B cell (primary cell): ENCODE results near the gene LIFR. TPM values are rescaled to one million over a fixed set of nuclear protein-coding genes. Genes with fewer than 3 reads are reported as not detected.
"Not testable (repeated sequence)": the region's sequence is repeated elsewhere in the genome, so short reads cannot be mapped to it uniquely, and the experiment has no call there.

Experiments
- ATAC-seq: fragments of 200-7000 bp; cut with Tn5 transposase; one replicate; pipeline ENCODE4 v1.10.0; 2021; ENCODE audit warnings: low read depth, mild to moderate bottlenecking, moderate number of reproducible peaks, moderate library complexity
- CTCF ChIA-PET: fragments of 350-600 bp; sonication (Branson Sonifier 250); formaldehyde crosslinking; loops from one replicate; lab custom pipeline; 2021; ENCODE audit warnings: antibody characterized with exemption, inconsistent platforms; lab: Charles Lee
- POLR2A ChIA-PET: fragments of 350-600 bp; sonication (Branson Sonifier 250); formaldehyde crosslinking; loops from one replicate; lab custom pipeline; 2021; ENCODE audit warnings: antibody characterized with exemption; lab: Charles Lee
- DNase-seq: peaks from one replicate; pipeline ENCODE4 v3.0.0; 2013
- H2AFZ ChIP-seq: 2 replicates; pipeline ENCODE4 v1.6.1; 2012; ENCODE audit warnings: mild to moderate bottlenecking, low read depth, low read length; ENCODE audit not compliant: insufficient read depth, poor library complexity, severe bottlenecking
- H3K27ac ChIP-seq, 2 donors: 1 replicate in 1 of 2; 2 replicates in 1 of 2; pipeline ENCODE4 v1.5.1; 2012 to 2013; ENCODE audit warnings: low read length in 2 of 2, mild to moderate bottlenecking in 2 of 2, moderate library complexity in 1 of 2
- H3K27me3 ChIP-seq, 4 experiments: fragments of 200-600 bp in 1 of 4; sonication (generic) in 1 of 4; replicated peaks in 1 of 4; 1 replicate in 2 of 4; 2 replicates in 2 of 4; pipeline versions ENCODE4 v1.6.1 to v1.7.0; 2013 to 2016; ENCODE audit warnings: low read length in 3 of 4, mild to moderate bottlenecking in 2 of 4, mixed read lengths in 1 of 4, moderate library complexity in 1 of 4; ENCODE audit not compliant: insufficient read depth in 4 of 4, control insufficient read depth in 3 of 4; ENCODE audit errors: control extremely low read depth in 1 of 4
- H3K36me3 ChIP-seq, 2 experiments: replicated peaks in 1 of 2; 1 replicate in 1 of 2; 2 replicates in 1 of 2; pipeline versions ENCODE4 v1.6.1 to v1.7.1; 2013; ENCODE audit warnings: low read length in 1 of 2; ENCODE audit not compliant: insufficient read depth in 2 of 2, control insufficient read depth in 1 of 2; ENCODE audit errors: control extremely low read depth in 1 of 2, extremely low read depth in 1 of 2
- H3K4me1 ChIP-seq, 2 donors: fragments of 200-600 bp in 1 of 2; sonication (generic) in 1 of 2; 1 replicate in 1 of 2; 2 replicates in 1 of 2; pipeline versions ENCODE4 v1.5.1 to v1.6.1; 2013 to 2017; ENCODE audit warnings: low read length in 2 of 2; ENCODE audit not compliant: control insufficient read depth in 2 of 2, insufficient read depth in 2 of 2
- H3K4me2 ChIP-seq: replicated peaks from 2 replicates; pipeline ENCODE3; 2012; ENCODE audit warnings: mild to moderate bottlenecking, low read depth, low read length; ENCODE audit not compliant: poor library complexity, severe bottlenecking
- H3K4me3 ChIP-seq, 5 experiments: fragments of 200-600 bp in 1 of 5; sonication (generic) in 1 of 5; 1 replicate in 3 of 5; 2 replicates in 2 of 5; pipeline versions ENCODE4 v1.5.1 to v1.7.0; 2011 to 2016; ENCODE audit warnings: low read length in 4 of 5, mild to moderate bottlenecking in 4 of 5, low read depth in 2 of 5, control low read depth in 1 of 5, moderate library complexity in 1 of 5; ENCODE audit not compliant: insufficient read depth in 1 of 5; ENCODE audit errors: control extremely low read depth in 1 of 5, extremely low read depth in 1 of 5
- H3K79me2 ChIP-seq: fragments of 200-600 bp; sonication (generic); one replicate; pipeline ENCODE4 v1.6.0; 2016; ENCODE audit warnings: low read length; ENCODE audit not compliant: control insufficient read depth, insufficient read depth
- H3K9ac ChIP-seq: fragments of 200-600 bp; sonication (generic); 2 replicates; pipeline ENCODE4 v1.6.1; 2017; ENCODE audit warnings: mild to moderate bottlenecking, low read length, moderate library complexity
- H3K9me3 ChIP-seq, 3 donors: one replicate each; pipeline versions ENCODE4 v1.6.1 to v1.7.1; 2013; ENCODE audit warnings: low read length in 2 of 3; ENCODE audit not compliant: control insufficient read depth in 2 of 3, insufficient read depth in 1 of 3; ENCODE audit errors: control extremely low read depth in 1 of 3
- H4K20me1 ChIP-seq: 2 replicates; pipeline ENCODE4 v1.6.0; 2012; ENCODE audit warnings: mild to moderate bottlenecking, low read length; ENCODE audit not compliant: insufficient read depth, control insufficient read depth, poor library complexity, severe bottlenecking
- H3K27ac Mint-ChIP-seq: one replicate; pipeline ENCODE4 v1.8.0; 2021; ENCODE audit warnings: mixed read lengths
- H3K27me3 Mint-ChIP-seq: one replicate; pipeline ENCODE4 v1.8.0; 2021; ENCODE audit warnings: mixed read lengths
- H3K4me1 Mint-ChIP-seq: one replicate; pipeline ENCODE4 v1.8.0; 2021; ENCODE audit warnings: mixed read lengths
- H3K4me3 Mint-ChIP-seq: one replicate; pipeline ENCODE4 v1.8.0; 2021; ENCODE audit warnings: mixed read lengths
- H3K9me3 Mint-ChIP-seq: one replicate; pipeline ENCODE4 v1.8.0; 2022; ENCODE audit warnings: mixed read lengths; ENCODE audit not compliant: insufficient read depth
- CTCF ChIP-seq: fragments of 200-600 bp; IDR thresholded peaks from one replicate; pipeline ENCODE4 v1.8.0; 2022; ENCODE audit warnings: antibody characterized with exemption, mild to moderate bottlenecking
- EZH2 ChIP-seq: IDR thresholded peaks from 2 replicates; pipeline ENCODE4 v1.6.1; 2012; ENCODE audit warnings: borderline replicate concordance, low read depth, mild to moderate bottlenecking, moderate library complexity, low read length; ENCODE audit not compliant: insufficient read depth, poor library complexity, severe bottlenecking
- WGBS: methylation state at CpG from one replicate; pipeline ENCODE4 v1.1.5; 2013; ENCODE audit warnings: missing lambda C conversion rate; ENCODE audit not compliant: insufficient coverage; 5-methylcytosine and 5-hydroxymethylcytosine counted together
- intact Hi-C: fragments of 100-400 bp; cut with micrococcal nuclease; formaldehyde crosslinking; loops from one replicate; pipeline ENCODE4 v1.10.0; 2022
- polyA plus RNA-seq: library from polyadenylated mRNA; depleted of rRNA; stranded (reverse); fragments of >200 nt; gene quantifications from 2 replicates; pipeline ENCODE4 v1.2.3, GENCODE V29; 2012
- total RNA-seq, 2 donors: library from RNA; stranded (reverse); fragments of 120-200 nt in 1 of 2; gene quantifications; 1 replicate in 1 of 2; 2 replicates in 1 of 2; pipeline versions ENCODE4 v1.2.3 to v1.2.4, GENCODE V29; 2013 to 2022

LIFR gene
- total and polyA plus RNA-seq, 2 donors (not counting 1 experiment from before 2014, with no cell fraction given): not detected

- ATAC-seq (no peak), DNase-seq (no peak)
- H3K4me1 Mint-ChIP-seq: no peaks in the 10 kb centered on the region
- no peak overlapping the region for H3K4me3 Mint-ChIP-seq
- TF ChIP-seq EZH2 (no peak), CTCF (no peak)
- H3K9me3 Mint-ChIP-seq: no peaks in the 10 kb centered on the region
- no peak overlapping the region for H3K4me3 ChIP-seq
- H3K36me3 ChIP-seq: no peaks in the 10 kb centered on the region
- ChIA-PET CTCF (no interaction called here), POLR2A (no interaction called here)
- H3K27me3 ChIP-seq: peaks cover 0 to 4% (median 0%) of the 10 kb centered on the region in 4 experiments
- 90% methylated on average over 2 of the region's 3 CpGs for WGBS
- H3K27ac Mint-ChIP-seq: no peak overlapping the region
- H3K9me3 ChIP-seq: no peaks in the 10 kb centered on the region
- peaks cover 27% of the 10 kb centered on the region for H3K27me3 Mint-ChIP-seq
- no peak overlapping the region for H2AFZ ChIP-seq
- no peaks in the 10 kb centered on the region for H4K20me1 ChIP-seq
- no peak overlapping the region for H3K4me2 ChIP-seq
- H3K27ac ChIP-seq: no peak overlapping the region
- intact Hi-C loops: no loop called here
- no peaks in the 10 kb centered on the region for H3K79me2 ChIP-seq
- H3K4me1 ChIP-seq: no peaks in the 10 kb centered on the region
- no peak overlapping the region for H3K9ac ChIP-seq
Measured at GRCh38 chr5:38569180-38569579, 12.7 kb upstream of the LIFR start.

GRCh38 chr5:38567306-38567705 lies 10.9 kb upstream of the LIFR start:
- DNase-seq, H3K4me2 ChIP-seq, H4K20me1 ChIP-seq, H3K36me3 ChIP-seq, ATAC-seq, H3K9me3 Mint-ChIP-seq, POLR2A ChIA-PET, H3K27ac Mint-ChIP-seq, H3K79me2 ChIP-seq, H3K4me3 Mint-ChIP-seq, H3K9ac ChIP-seq, intact Hi-C loops, H3K9me3 ChIP-seq, H2AFZ ChIP-seq, H3K27ac ChIP-seq, H3K27me3 ChIP-seq, H3K4me3 ChIP-seq, H3K4me1 Mint-ChIP-seq, CTCF ChIA-PET, H3K4me1 ChIP-seq: not testable (repeated sequence)
- peaks cover 32% of the 10 kb centered on the region for H3K27me3 Mint-ChIP-seq
- 100% methylated on average over 1 of the region's 2 CpGs for WGBS
